Stimulated activated CD4-positive, alpha-beta T cell treated with anti-CD3 and anti-CD28 coated beads, Interleukin-15, amount 100 ng/mL, for 1 hour (primary cell): Measurements from ENCODE around the gene LEMD3.
A peak's percentile ranks its signal among the peaks of the same experiment; 100 is the strongest.

Experiments
- DNase-seq, 2 donors: peaks; one replicate each; pipeline ENCODE4 v3.0.0-alpha.2; 2020; ENCODE audit warnings: low read depth in 1 of 2, low spot score in 1 of 2

The LEMD3 gene

DNA sequence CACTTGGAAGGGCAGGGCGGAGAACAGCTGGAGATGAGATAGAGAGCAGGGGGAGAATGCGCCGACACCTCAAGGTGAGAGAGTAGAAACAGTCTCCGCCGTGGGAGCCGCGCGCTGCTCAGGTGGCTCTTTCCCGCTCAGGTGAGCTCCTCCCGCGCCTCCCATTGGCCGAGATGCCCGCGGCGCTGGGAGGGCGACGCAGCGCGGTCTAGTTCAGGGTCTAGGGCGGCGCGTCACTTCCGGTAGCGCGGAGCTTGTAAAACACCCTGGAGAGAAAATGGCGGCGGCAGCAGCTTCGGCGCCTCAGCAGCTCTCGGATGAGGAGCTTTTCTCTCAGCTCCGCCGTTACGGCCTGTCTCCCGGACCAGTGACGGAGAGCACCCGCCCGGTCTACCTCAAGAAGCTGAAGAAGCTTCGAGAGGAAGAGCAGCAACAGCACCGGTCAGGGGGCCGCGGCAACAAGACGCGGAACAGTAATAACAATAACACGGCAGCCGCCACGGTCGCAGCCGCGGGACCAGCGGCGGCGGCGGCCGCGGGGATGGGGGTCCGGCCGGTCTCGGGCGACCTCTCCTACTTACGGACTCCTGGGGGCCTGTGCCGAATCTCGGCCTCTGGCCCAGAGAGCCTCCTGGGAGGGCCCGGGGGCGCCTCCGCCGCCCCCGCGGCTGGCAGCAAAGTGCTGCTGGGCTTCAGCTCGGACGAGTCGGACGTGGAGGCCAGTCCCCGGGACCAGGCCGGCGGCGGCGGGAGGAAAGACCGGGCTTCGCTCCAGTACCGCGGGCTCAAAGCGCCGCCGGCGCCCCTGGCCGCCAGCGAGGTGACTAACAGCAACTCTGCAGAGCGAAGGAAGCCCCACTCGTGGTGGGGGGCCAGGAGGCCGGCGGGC lies at the start of gene LEMD3:
LEMD3 (plus strand) TSS at position 264 of the 889 bp plus-strand sequence; CDS start at position 278, 14 bp downstream.
- DNase-seq, result peak; percentile 82 to 88

DNA sequence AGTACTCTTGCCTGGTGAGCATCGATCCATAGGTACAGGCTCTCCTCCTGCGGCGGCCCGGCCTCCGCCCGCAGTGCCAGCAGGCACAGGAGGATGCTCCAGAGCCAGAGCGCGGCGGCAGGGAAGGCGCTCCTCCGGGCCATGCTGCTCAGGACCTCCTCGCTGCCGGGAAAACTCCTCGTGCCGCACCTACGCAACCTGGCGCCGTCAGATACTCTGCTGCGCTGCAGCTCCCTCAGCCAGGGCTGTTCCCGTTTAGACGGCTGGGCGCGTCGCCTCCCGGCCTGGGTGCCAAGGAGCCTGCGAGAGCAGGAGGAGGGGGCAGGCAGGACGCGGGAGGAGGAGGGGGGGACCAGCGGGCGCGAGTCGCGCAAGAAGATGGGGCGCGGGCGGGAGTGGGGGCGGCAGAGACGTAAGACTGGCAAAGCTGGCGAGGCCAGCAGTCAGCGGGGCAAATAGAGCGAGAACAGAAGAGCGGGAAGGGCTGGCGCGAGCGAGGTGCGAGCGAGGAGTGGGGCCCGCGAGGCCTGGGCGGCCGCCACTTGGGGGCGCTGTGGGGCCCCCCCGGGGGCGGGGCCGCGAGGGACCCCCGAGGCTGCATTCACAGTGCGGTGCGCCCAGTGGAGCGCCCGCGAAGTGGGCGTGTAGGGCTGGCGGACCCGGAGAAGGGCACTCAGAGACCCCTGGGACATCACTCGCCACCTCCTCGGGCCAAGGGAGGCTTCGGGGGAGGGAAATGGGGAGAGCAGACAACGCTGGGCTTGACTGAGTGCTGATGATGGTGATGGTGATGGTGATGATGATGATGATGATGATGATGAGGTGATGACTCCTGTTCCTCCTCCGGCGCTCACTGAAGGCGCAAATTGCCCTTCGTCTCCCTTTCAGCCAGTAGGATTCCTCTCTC lies 48.1 kb upstream of the LEMD3 start, which contains the start of gene WIF1:
WIF1 (minus strand) TSS at position 257 of the 907 bp plus-strand sequence; CDS start at position 143, 114 bp downstream.
- DNase-seq, result no peak

DNA sequence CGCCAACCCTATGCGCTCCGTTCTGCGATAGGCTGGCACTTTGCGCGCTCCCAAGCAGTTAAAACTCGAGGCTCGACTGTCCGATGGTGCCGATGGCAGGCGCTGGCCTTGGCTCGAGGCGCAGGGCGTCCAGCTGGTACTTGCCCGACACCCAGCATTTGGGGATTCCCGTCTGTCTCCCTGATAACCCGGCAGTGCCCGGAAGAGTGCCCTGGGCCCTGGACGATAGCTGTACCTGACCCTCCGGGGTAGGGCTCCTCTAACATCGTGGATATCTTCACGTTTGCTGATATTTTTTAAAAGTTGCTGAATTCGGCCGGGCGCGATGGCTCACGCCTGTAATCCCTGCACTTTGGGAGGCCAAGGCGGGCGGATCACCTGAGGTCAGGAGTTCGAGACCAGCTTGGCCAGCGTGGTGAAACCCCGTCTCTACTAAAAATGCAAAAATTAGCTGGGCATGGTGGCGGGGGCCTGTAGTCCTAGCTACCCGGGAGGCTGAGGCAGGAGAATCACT lies 47.4 kb upstream of the LEMD3 start:
- no peak for DNase-seq

DNA sequence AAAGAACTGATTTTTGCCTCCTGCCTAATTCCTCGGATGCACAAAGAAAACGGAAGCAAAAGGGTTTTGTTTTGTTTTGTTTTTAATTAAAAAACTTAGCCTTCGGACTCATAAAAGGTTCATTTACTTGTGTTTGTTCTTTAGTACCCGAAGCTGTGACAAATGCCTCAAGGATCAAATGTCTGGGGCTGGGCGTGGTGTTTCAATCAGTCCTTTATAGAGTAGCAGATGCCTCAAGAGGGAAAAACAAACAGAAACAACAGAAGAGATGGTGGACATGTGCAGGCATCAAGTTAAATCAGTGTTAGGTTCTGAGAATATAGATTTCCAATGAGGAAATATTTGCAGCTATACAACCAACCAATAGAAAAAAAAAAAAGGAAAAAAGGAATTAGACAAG lies 46.7 kb upstream of the LEMD3 start:
- DNase-seq, result no peak

DNA sequence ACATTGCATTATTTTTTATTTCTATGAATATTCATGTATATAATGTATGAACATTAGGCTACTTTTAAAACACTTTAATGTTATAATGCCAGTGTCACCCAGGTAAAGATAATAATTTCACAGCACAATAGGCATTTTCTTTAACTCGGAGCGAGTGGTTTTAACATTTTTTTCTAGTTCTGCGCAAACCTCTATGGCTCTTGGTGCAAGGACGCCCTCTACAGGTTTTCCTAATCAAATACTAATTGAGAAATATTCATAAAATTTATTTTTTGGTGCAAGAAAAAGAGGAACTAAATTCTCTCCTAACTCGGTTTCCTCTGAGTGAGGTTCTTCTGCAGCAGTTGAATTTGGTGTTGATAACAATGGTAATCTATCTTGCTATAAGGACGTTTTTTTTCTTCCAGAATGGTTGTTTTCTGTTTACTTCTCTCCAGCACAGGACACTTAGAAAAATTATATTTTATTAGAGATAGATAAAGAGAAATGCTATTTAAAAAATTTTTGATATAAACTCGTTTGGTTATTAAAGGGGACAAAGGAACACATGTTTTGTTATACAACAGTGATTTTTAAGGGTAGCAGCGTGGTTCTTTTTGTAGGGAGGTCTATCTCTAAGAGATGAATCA lies 45.8 kb upstream of the LEMD3 start:
- no peak for DNase-seq

DNA sequence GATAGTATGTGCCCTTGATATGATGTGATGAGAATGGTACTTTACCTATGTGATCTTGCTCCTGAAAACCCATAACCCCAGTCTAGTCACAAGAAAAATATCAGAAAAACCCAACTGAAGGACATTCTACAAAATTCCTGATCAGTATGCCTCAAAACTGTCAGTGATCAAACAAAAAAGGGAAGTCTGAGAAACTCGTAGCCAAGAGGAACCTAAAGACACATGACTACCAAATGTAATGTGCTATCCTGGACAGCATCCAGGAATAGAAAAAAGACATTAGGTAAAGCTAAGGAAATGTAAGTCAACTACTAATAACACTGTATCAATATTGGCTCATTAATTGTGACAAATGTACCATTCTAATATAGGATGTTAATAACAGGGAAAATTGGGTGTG lies 44.1 kb upstream of the LEMD3 start:
- DNase-seq, result no peak

DNA sequence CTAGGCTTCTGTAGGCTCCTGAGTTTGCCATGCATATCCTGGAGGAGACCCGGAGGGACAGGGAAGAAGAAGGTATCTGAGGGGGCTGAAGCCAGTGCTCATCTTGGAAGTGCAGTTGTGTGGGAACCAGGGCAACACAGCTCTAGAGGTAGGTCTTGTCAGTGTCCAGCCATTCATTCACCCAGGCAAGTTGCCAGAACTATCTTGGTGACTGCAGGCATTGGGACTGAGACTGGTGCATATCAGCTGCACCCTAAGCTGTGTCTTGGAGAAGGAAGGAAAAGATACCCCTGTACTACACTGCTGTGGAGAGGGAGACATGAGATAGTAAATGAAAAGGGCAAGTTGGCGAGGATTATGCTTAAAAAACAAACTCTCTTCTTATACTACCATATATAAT lies 43.4 kb upstream of the LEMD3 start:
- DNase-seq, result no peak

DNA sequence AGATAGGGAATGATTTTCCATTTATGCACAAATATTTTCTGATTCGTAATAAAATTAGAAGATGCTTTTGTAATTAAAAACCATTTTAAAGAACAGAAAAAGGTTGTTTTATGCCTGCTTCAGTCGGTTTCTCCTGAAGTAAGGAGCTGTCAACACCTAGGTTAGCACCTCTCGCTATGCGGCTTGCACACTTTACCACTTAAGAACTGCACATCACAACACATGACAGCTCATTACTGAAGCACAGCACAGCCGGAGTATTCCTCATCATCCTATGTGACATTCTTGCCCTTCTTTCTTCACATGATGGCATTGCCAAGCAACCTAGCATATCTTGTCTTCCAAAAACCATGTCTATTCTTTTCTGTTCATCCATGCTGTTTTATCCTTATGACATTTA lies 42.9 kb upstream of the LEMD3 start:
- DNase-seq, result no peak

DNA sequence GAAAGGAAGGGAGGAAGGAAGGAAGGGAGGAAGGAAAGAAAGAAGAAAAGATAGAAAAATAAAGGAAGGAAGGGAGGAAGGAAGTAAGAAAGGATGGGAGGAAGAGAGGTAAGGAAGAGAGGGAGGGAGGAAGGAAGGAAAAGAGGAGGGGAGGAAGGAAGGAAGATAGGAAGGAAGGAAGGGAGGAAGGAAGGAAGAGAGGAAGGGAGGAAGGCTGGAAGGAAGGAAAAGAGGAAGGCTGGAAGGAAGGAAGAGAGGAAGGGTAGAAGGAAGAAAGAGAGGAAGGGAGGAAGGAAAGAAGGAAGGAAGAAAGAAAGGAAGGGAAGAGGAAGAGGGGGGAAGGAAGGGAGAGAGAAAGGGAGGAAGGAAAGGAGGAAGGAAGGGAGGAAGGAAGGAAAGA lies 35.5 kb upstream of the LEMD3 start:
- DNase-seq, result no peak

DNA sequence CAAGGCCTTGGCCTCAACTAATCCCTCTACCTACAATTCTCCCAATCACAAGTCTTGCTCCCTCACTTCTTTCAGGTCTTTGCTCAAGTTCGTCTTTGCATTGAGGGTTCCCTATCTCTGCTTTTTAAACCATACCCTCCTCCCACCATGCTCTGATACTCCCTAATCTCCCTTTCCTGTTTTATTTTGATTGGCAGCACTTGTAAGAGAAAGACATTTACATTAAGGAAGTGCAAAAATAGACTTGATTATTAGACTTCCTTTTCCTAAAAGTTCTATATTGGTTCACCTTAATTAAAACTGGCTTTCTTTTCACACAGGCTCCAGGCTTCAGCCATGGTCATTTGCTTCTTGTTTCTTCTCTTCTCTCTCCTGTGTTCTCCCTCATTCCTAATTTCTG lies 30.0 kb upstream of the LEMD3 start:
- DNase-seq, result no peak

DNA sequence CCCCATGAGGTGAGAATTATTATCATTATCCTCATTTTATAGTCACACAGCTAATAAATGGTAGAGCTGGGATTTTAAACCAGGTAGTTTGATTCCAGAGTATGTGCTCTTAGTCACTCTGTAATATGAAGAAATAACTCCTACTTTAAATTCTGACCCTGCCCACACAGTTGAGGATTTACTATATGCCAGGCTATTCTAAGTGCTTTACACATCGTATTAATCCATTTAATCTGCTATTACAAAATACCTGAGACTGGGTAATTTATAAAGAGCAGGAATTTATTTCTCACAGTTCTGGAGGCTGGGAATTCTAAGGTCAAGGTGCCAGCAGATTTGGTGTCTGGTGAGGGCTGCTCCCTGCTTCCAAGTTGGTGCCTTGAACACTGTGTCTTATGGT lies 28.6 kb upstream of the LEMD3 start:
- DNase-seq, result no peak

DNA sequence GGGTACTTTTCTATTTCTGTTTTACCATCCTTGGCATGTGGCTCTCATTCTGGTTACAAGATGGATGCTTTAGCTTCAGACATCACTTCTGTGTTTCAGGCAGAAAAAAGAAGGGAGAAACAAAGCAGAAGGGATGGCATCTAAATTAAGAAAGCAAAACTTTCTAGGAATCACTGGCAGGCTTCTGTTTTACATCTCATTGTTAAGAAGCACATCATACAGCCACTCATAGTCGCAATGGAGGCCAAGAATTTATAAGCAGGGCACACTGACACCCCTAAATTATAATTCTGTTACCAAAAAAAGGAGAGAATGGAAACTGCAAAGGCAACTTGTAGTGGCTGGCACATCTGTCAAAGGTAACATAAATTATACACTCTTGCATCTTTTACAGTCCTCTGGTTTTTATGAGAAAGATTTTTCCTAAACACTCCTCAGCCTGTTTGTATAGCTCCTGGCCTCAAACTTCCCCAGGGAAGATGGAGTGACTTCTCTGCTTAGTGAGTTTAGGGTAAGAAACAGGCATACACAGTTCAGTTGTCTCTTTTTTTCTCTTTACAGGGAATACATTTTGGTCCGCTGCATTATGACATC lies 22.0 kb upstream of the LEMD3 start:
- no peak for DNase-seq

DNA sequence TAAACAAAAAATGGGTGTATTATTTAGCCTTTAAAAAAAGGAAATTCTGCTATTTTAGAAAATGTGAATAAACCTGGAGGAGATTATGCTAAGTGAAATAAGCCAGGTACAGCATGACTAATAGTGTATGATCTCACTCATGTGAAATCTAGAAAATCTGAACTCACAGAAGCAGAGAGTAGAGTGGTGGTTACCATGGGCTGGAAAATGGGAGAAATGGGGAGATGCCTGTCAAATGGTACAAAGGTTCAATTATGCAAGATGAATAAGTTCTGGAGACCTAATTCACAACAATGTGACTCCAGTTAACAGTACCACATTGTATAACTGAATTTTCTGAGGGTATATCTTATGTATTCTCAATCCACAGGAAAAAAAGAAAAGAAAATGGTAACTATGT lies 17.4 kb upstream of the LEMD3 start:
- no peak for DNase-seq

DNA sequence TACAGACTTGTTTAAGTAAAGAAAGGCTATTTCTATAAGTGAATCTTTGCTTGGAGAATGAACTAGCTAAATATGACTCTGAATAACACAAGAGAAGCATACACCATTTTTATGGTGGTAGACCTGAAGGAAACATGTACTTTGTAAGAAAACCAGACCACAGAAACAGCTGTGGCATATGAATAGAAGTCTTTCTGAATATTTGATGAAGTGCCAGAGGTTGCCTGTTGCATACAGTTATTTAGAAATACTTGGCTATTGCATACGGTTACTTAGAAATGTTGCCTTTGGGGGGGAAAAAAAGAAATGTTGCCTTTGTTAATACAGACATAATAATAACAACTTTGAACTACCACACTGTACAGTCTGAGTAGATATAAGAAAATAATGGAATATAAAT lies 16.8 kb upstream of the LEMD3 start:
- DNase-seq, result no peak

DNA sequence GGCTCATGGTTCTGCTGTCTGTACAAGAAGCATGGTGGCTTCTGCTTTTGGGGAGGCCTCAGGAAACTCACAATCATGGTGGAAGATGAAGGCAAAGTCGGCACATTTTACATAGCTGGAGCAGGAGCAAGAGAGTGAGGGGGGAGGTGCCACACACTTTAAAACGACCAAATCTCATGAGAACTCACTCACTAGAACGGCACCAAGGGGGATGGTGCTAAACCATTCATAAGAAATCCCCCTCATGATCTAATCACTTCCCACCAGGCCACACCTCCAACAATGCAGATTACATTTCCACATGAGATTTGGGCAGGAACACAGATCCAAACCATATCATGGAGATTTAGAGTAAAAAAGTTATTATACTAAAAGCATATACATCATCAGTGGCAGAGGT lies 13.6 kb upstream of the LEMD3 start:
- DNase-seq, result no peak

DNA sequence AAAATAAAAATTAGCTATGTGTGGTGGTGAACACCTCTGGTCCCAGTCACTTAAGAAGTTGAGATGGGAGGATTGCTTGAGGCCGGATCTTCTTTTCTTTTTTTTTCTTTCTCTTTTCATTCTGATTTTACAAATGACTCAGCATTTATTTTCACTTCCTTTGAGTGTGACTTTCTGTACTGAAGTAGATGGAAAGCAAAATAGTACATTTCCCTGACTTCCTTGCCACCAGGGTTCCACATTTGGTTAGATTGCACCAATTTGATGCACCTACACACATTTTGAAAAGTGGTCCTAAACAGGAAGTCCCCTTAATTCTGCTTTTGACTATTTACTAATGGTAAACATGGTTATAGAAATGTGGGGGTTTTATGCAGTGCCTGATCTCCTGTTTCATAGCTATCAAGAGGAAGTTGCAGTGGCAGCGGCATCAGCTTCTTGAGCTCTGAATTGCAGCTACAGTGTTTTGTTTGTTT lies 13.0 kb upstream of the LEMD3 start:
- no peak for DNase-seq

DNA sequence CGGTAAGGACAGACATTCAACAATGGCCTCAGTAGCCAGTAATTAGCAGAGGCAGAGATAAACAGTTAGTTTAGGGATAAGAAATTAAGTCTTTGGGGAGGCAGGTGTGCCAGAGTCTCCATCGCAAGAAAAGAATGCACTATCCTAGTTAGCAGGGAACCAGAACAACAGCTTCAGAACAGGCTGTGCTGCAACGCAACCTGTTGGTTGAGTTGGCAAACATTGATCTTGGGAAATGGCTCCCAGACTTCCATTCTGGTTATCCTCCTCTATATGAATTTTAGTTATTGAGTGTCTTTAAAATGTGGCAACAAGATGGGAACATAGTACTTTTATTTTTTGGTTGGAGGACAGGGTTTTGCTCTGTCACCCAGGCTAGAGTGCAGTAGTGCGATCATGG lies 12.3 kb upstream of the LEMD3 start:
- no peak for DNase-seq

DNA sequence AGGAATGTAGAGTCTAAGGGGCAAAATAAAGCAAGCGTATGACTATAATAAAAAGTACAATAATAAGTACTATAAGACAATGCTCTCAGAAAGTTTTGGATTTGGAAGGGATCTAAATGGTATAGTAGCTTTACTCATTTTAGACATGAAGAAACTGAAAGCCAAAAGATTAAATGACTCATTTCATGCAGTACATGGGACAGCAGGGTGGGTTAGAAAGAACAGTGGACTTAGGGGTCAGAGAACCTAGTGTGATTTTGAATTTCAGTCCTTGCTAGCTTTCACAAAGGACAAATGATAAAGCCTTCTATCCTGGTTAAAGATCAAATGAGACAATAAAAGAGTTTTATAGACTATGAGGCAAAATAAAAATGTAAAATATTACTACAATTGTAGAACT lies 6.8 kb upstream of the LEMD3 start:
- DNase-seq, result no peak

DNA sequence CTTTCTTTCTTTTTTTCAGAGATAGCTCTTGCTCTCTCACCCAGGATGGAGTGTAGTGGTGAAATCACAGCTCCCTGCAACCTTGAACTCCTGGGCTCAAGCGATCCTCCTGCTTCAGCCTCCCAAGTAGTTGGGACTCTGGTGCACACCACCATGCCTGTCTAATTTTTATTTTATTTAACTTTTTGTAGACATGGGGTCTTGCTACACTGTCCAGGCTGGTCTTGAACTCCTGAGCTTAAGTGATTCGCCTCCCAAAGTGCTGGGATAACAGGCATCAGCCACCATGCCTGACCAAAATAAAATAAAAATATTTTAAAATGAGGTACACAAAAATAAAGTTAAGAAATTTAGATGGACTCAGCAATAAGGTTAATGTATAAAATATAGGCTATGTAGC lies 5.1 kb upstream of the LEMD3 start:
- no peak for DNase-seq

DNA sequence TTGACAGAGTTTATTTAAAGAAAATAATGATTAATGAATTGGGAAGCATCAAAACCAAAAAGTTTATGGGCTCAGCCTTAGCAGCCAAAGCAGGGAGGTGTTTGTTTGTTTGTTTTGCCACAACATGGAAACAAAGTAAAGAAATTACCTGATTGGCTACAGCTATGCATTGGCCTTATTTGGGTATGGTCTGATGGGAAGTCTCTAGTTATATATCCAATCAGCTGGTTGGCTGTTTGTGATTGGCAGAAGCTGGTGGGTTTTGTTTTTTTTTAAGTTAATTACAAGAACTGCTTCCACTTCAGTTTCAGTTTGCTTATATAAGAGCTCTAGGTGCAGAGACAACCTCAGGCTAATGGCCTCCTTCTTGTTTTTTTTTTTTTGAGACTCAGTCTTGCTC lies 4.6 kb upstream of the LEMD3 start:
- no peak for DNase-seq
